ENCODE results near the gene EHBP1.

Gene EHBP1

GRCh38 chr2:63052411-63053080 lies 347.0 kb downstream of the EHBP1 start:
- DNase-seq (ENCODE audit: low read depth): no peak

- DNase-seq (ENCODE audit: low read depth): no peak
Measured at GRCh38 chr2:63053081-63053888, 347.8 kb downstream of the EHBP1 start.

DNA sequence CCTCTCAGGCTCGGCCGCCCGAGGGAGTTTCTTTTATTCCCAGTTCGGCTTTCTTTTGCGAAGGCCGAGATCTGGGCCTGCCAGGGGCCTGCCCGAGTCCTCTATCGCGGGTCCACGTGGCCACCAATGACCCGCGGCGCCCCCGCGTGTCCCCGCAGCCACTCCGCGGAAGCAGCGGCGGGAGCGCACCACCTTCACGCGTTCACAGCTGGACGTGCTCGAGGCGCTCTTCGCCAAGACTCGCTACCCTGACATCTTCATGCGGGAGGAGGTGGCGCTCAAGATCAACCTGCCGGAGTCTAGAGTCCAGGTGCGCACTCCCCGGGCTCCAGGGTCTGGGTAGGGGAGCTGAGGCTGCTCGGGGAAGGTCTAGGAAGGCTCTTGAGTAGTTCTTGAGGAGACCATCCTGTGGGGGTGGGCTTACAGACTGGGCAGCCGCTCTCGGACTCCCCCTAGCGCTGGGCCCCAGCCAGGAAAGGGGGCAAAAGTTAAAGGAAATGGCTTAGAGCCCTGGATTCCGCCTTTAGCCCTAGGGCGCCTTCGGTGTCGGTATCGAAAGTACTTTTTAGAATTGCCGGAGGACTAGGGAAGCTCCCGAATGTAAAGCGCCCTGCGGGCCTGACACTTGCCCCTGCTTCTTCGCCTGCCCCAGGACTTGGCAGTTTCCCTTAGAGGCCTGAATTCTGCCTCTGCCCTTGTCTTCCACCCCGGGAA lies 348.5 kb downstream of the EHBP1 start:
- DNase-seq (ENCODE audit: low read depth): no peak

DNA sequence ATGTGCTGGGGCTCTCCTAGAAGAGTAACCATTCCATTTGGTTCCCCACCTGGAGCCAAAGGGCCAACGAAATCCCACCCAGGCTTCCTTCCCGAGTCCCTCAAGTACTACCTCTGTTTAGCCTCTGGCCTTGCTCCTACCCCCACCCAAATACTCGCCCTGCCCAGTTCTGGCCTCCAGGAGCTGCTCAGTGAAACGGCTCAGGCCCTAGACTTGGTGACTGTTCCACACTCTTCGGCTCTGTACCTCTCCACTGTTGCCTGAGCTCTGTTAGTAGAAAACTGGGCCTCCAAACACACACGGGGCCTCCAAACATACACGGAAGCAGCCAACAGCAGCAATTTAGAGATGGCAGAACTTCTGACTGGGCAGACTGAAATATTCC lies 349.3 kb downstream of the EHBP1 start:
- no peak for DNase-seq (ENCODE audit: low read depth)

GRCh38 chr2:63055226-63056106 lies 350.0 kb downstream of the EHBP1 start:
- no peak for DNase-seq (ENCODE audit: low read depth)

DNA sequence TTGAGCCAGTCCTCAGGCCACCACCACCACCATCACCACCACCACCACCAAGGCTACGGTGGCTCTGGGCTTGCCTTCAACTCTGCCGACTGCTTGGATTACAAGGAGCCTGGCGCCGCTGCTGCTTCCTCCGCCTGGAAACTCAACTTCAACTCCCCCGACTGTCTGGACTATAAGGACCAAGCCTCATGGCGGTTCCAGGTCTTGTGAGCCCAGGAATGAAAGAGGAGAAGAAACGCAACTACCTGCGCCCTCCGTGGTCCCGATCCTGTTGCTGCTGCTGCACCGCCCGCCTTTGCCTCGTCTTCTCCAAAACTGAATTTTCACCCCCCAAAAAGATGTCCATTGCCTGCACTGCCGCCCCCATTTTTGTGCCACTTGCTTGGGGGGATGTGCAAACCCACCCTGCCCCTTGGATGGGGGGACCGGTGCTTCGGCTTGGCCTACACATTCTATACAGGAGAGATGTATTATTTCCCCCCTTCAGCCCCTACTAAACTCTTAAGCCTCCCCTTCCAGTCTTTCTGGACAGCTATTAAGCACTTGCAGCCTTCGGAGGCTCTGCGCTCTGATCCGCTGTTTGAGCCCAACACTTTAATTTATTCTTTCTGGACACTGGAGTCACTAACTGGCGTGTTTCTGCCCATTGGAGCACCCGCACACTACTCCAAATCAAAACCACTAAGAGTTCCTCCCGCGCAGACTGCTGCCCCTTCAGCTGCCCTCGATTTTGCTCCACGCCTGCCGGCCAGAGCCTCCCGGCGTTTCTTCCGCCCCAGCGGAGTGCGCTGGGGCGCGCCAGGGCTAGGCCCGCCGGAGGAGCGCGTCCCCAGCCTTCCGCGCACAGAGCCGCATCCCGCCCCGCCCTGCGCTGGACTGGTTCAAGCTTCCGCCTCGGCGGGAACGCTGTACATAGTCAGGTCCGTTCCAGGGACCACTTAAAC lies 350.9 kb downstream of the EHBP1 start:
- DNase-seq (ENCODE audit: low read depth): no peak

DNA sequence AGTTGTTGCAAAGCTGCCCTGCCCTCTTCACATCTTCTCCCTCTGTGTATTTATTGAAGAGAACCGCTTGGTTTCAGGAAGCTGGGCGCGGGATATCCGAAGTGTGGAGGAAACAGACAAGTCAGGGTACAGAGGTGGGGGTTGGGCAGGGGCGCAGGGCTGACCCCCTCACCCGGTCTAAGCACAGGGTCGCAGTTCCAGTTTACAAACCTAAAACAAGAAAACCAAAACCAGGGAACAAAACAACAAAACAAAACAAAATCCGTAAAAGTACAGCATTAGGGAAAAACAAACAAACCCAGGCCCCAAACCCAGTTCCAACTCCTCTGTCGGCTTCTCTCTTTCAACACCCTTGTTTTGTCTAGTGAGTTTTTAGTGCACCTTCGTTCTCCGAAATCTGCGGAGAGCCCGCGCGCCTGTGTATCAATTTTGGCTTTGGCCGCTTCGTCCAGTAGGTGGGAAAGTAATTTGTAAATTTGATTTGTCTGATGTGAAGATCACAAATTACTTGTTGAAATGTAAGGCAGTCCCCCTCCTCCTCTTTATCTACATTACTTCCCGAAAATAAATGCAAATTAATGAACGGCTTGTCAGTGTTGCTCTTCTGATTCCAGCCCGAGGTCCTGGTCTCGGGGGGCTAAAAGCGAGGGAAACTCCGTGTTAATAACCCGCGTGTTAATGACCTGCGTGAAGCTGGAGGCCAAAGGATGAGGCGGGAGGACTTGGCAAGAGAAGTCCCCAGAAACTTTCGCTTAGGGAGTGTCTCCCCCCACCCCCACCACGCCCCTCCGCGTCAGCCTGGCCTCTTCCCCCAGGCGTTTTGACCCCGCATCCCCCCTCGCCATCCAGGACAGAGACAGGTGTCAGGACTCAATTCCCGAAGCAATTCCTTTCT lies 352.0 kb downstream of the EHBP1 start:
- no peak for DNase-seq (ENCODE audit: low read depth)

DNA sequence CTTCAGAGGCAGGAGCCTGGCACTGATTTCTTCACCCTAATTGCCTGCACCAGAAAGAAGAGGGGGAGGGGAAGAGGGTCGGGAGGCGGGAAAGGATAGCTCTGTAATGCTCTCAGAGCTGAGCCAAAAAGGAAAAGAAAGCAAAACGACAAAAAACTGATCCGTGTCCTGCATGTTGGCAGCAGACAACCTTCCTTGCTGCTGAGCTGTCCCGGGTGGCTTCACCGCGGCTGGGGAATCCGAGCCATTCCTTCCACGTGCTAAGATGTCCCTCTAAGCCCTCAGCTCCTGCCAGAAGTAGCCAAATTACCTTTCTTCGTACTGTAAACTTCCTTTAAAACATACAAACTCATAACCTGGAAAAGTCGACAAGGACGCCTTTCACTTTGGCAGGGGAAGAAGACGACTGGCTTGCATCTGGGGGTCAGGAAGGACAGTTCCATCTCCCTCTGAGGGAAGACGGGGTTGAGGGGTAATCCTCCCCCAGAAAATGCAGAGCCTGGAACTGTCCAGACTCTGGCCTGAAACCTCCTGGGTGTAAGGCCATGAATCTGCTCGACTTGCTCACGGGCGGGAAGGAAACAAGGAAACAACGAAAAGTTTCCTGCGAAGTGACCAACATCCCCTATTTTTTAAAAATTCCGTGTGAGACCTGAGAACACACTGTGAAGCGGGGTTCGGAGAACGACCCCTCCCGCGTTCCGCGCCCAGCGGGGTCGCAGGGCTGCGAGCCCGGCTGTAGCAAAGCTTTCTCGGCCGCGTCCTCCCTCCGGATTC lies 352.8 kb downstream of the EHBP1 start:
- no peak for DNase-seq (ENCODE audit: low read depth)

GRCh38 chr2:63058921-63059792 lies 353.6 kb downstream of the EHBP1 start:
- no peak for DNase-seq (ENCODE audit: low read depth)

DNA sequence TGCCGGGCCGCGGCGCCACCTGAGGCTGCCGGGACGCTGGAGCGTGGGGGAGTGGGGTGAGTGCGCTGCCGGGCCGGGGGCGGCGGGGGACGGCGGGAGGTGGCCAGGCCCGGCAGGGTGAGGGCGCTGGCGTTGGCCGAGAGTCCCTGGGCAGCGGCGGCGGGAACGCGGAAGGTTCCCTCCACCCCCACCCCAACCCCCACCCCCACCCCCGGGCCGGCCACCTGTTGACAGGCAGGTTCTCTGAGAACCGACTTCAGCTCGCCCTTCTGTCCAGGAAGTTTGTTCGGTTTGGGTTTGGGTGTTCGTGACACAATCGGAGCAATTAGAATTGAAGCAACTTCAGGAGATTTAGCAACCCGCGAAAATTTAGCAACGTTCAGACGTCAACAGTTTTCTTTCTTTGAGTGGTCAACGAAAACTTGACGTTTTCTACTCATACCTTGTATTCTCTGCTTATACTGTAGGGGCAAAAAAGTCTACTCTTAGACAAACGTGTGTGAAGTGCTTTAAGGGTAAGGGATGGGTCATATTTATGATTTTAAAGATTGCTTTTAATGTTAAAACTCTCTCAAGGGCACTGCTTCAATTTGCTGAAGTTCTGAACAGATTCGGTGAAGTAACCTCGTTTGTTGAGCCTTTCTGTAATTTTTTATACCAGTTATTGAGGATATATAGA lies 354.4 kb downstream of the EHBP1 start:
- DNase-seq (ENCODE audit: low read depth): no peak

- DNase-seq (ENCODE audit: low read depth): no peak
Measured at GRCh38 chr2:63060472-63060991, 355.0 kb downstream of the EHBP1 start.

DNA sequence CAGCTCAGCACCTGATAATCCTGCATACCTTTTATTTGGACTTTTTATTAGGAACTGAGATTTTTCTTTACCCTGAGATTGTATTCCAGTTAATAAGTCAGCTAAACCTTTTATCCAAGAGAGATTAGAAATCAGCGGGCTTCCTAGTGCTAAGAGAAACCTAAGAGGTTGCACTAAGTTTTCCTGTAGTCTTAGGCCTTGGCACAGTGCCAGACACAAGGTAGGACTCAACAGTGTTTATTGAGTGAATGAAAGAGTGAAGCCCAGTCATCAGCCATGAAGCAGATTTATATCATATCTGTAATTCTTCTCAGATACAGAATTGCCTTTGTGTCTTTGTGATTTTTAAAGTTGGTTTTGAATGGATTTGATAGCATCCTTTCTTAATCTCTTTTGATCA lies 358.7 kb downstream of the EHBP1 start:
- no peak for DNase-seq (ENCODE audit: low read depth)

GRCh38 chr2:63064661-63065060 lies 359.1 kb downstream of the EHBP1 start:
- no peak for DNase-seq (ENCODE audit: low read depth)

- no peak for DNase-seq (ENCODE audit: low read depth)
Measured at GRCh38 chr2:63066265-63066664, 360.8 kb downstream of the EHBP1 start.

GRCh38 chr2:63066838-63067237 lies 361.3 kb downstream of the EHBP1 start:
- no peak for DNase-seq (ENCODE audit: low read depth)

- no peak for DNase-seq (ENCODE audit: low read depth)
Measured at GRCh38 chr2:63071664-63072063, 366.2 kb downstream of the EHBP1 start.

- no peak for DNase-seq (ENCODE audit: low read depth)
Measured at GRCh38 chr2:63073994-63074393, 368.5 kb downstream of the EHBP1 start.
